ENCODE results near the gene B4GALT5.

GRCh38 chr20:49641683-49642656 lies 71.7 kb downstream of the B4GALT5 start:
- TF ChIP-seq CTCF (IDR thresholded peaks at IDR 0.05), result no peak
- TF ChIP-seq POLR2A (IDR thresholded peaks at IDR 0.05), result no peak
